ENCODE data around the gene HIKESHI.

DNA sequence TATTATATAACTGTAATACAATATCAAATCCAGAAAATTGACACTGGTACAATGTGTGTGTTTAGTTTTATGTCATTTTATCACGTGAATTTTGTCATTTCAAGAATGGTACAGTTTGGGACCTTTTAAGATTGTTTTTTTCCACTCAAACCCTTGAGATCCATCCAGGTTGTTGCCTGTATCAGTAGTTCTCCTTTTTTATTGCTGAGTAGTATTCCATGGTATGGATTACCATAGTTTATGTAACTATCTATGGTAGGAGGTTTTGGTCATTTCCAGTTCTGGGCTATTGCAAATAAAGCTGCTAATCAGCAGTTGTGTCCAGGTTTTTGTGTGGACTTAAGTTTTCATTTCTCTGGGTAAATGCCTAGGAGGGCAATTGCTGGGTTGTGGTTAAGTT, 32.4 kb upstream of the HIKESHI start:
- TF ChIP-seq JUND (IDR thresholded peaks at IDR 0.05) (no peak), RAD21 (IDR thresholded peaks at IDR 0.05; ENCODE audit: low read depth) (no peak)
- TF ChIP-seq, protein P1, sequence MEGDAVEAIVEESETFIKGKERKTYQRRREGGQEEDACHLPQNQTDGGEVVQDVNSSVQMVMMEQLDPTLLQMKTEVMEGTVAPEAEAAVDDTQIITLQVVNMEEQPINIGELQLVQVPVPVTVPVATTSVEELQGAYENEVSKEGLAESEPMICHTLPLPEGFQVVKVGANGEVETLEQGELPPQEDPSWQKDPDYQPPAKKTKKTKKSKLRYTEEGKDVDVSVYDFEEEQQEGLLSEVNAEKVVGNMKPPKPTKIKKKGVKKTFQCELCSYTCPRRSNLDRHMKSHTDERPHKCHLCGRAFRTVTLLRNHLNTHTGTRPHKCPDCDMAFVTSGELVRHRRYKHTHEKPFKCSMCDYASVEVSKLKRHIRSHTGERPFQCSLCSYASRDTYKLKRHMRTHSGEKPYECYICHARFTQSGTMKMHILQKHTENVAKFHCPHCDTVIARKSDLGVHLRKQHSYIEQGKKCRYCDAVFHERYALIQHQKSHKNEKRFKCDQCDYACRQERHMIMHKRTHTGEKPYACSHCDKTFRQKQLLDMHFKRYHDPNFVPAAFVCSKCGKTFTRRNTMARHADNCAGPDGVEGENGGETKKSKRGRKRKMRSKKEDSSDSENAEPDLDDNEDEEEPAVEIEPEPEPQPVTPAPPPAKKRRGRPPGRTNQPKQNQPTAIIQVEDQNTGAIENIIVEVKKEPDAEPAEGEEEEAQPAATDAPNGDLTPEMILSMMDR (IDR thresholded peaks at IDR 0.05 in 2 of 3, conservative IDR thresholded peaks at IDR 0.05 in 1 of 3; ENCODE audit: borderline replicate concordance in 1 of 3, insufficient read depth in 1 of 3, low read depth in 2 of 3, low read length in 2 of 3): no peak
